HepG2 (cell line): ENCODE data around the gene C19orf85. TPM values are rescaled to one million over a fixed set of nuclear protein-coding genes. Genes with fewer than 3 reads are reported as not detected.

Experiments used
- GLI4 ChIP-seq: sonication (generic); formaldehyde crosslinking; IDR thresholded peaks from 2 replicates; pipeline ENCODE4 v1.5.1; 2020; ENCODE audit warnings: missing genetic modification reagents, mild to moderate bottlenecking, moderate library complexity, borderline replicate concordance
- GLMP ChIP-seq: sonication (generic); formaldehyde crosslinking; IDR thresholded peaks from 2 replicates; pipeline ENCODE4 v1.9.0; 2021; ENCODE audit warnings: missing genetic modification reagents, mild to moderate bottlenecking, borderline replicate concordance
- HMGXB3 ChIP-seq: sonication (generic); formaldehyde crosslinking; IDR thresholded peaks from 2 replicates; pipeline ENCODE4 v1.4.0; 2020; ENCODE audit warnings: missing genetic modification reagents, borderline replicate concordance
- MAZ ChIP-seq, 2 experiments: sonication (generic) in 1 of 2; formaldehyde crosslinking in 1 of 2; IDR thresholded peaks; 2 replicates each; pipeline versions ENCODE4 v1.5.0 to v1.6.1; 2012 to 2020; ENCODE audit warnings: low read depth in 2 of 2, mild to moderate bottlenecking in 2 of 2, borderline replicate concordance in 1 of 2, improper control_type of control experiment in 1 of 2, low read length in 1 of 2, missing genetic modification reagents in 1 of 2, moderate library complexity in 1 of 2
- MXD3 ChIP-seq: IDR thresholded peaks from 2 replicates; pipeline ENCODE4 v1.6.1; 2016; ENCODE audit warnings: mild to moderate bottlenecking, missing biosample characterization, missing genetic modification reagents
- POLR2G ChIP-seq: fragments of 200-400 bp; formaldehyde crosslinking; IDR thresholded peaks from 2 replicates; pipeline ENCODE4 v1.6.1; 2018; ENCODE audit warnings: mild to moderate bottlenecking, low read depth, low read length, moderate library complexity
- SIX4 ChIP-seq: sonication (generic); formaldehyde crosslinking; IDR thresholded peaks from 2 replicates; pipeline ENCODE4 v1.4.0; 2020; ENCODE audit warnings: missing genetic modification reagents
- SMARCC2 ChIP-seq: fragments of 450-650 bp; IDR thresholded peaks from 2 replicates; pipeline ENCODE4 v1.6.1; 2017; ENCODE audit warnings: antibody characterized with exemption, mild to moderate bottlenecking
- SRSF1 ChIP-seq: fragments of 200-400 bp; formaldehyde crosslinking; optimal IDR thresholded peaks from 2 replicates; pipeline ENCODE3; 2017; ENCODE audit warnings: mild to moderate bottlenecking, low read depth, low read length, moderate library complexity
- TARDBP ChIP-seq: sonication (generic); formaldehyde crosslinking; IDR thresholded peaks from 2 replicates; pipeline ENCODE4 v1.8.0; 2022; ENCODE audit warnings: mild to moderate bottlenecking, missing genetic modification reagents
- TBP ChIP-seq: sonication (generic); formaldehyde crosslinking; IDR thresholded peaks from 2 replicates; pipeline ENCODE4 v1.5.0; 2020; ENCODE audit warnings: missing genetic modification reagents
- TBX2 ChIP-seq: sonication (generic); formaldehyde crosslinking; IDR thresholded peaks from 2 replicates; pipeline ENCODE4 v1.5.0; 2020; ENCODE audit warnings: missing genetic modification reagents, mild to moderate bottlenecking, borderline replicate concordance
- TBX3 ChIP-seq: fragments of 450-650 bp; IDR thresholded peaks from 2 replicates; pipeline ENCODE4 v1.6.1; 2017; ENCODE audit warnings: antibody characterized with exemption, mild to moderate bottlenecking, inconsistent platforms, borderline replicate concordance
- ZNF121 ChIP-seq: sonication (generic); formaldehyde crosslinking; IDR thresholded peaks from 2 replicates; pipeline ENCODE4 v1.5.0; 2020; ENCODE audit warnings: mild to moderate bottlenecking, missing genetic modification reagents
- ZNF362 ChIP-seq: sonication (generic); formaldehyde crosslinking; IDR thresholded peaks from 2 replicates; pipeline ENCODE4 v1.4.0; 2020; ENCODE audit warnings: missing genetic modification reagents, mild to moderate bottlenecking, borderline replicate concordance
- ZNF382 ChIP-seq: sonication (generic); formaldehyde crosslinking; IDR thresholded peaks from 2 replicates; pipeline ENCODE4 v1.5.0; 2020; ENCODE audit warnings: missing genetic modification reagents, mild to moderate bottlenecking, borderline replicate concordance
- ZNF530 ChIP-seq: sonication (generic); formaldehyde crosslinking; IDR thresholded peaks from 2 replicates; pipeline ENCODE4 v1.5.0; 2020; ENCODE audit warnings: low read depth, mild to moderate bottlenecking, missing genetic modification reagents
- ZNF556 ChIP-seq: sonication (generic); formaldehyde crosslinking; IDR thresholded peaks from 2 replicates; pipeline ENCODE4 v1.4.0; 2020; ENCODE audit warnings: mild to moderate bottlenecking, missing genetic modification reagents, borderline replicate concordance
- ZNF670 ChIP-seq: sonication (generic); formaldehyde crosslinking; IDR thresholded peaks from 2 replicates; pipeline ENCODE4 v1.8.0; 2022; ENCODE audit warnings: mild to moderate bottlenecking, missing genetic modification reagents, borderline replicate concordance
- ZNF784 ChIP-seq: sonication (generic); formaldehyde crosslinking; IDR thresholded peaks from 2 replicates; pipeline ENCODE4 v1.5.1; 2020; ENCODE audit warnings: missing genetic modification reagents, mild to moderate bottlenecking, borderline replicate concordance
- polyA plus RNA-seq, 8 experiments: library from polyadenylated mRNA; depleted of rRNA in 3 of 8; stranded (reverse) in 7 of 8; unstranded in 1 of 8; fragments of >200 nt; fragmentation: Illumina TruSeq in 4 of 8; extraction: Trizol in 4 of 8; gene quantifications; 2 replicates each; pipeline versions ENCODE4 v1.2.1 to v1.2.3, GENCODE V29; 2011 to 2016; ENCODE audit warnings: low read depth in 4 of 8, missing spikeins in 1 of 8, mixed read lengths in 1 of 8; ENCODE audit not compliant: insufficient read depth in 1 of 8
- total RNA-seq, 5 experiments: library from RNA; depleted of rRNA; stranded (reverse); fragments of >200 nt; fragmentation: Illumina TruSeq; extraction: Trizol; gene quantifications; 2 replicates each; pipeline ENCODE4 v1.2.3, GENCODE V29; 2016; ENCODE audit warnings: low read depth in 1 of 5

Gene C19orf85
- total and polyA plus RNA-seq, 2 of the 13 experiments (the other 11 are each of a cell fraction or from before 2014, with no cell fraction given), result not detected

- TF ChIP-seq GLMP (CRISPR knock-in tag) (no peak), ZNF121 (CRISPR knock-in tag) (peak; percentile 74), ZNF556 (CRISPR knock-in tag) (peak; percentile 40; the same call in 1 of the 2 replicates), SRSF1 (peak; percentile 67), POLR2G (peak; percentile 97), TBX3 (peak; percentile 73; the same call in 1 of the 2 replicates), HMGXB3 (CRISPR knock-in tag) (peak; percentile 79; the same call in 1 of the 2 replicates), SIX4 (no peak), ZNF382 (CRISPR knock-in tag) (no peak), MXD3 (CRISPR knock-in tag) (0 out of 2 replicates have a peak, but pooled peaks have one; percentile 81), ZNF362 (CRISPR knock-in tag) (no peak; the same call in 1 of the 2 replicates), TBP (CRISPR knock-in tag) (no peak), ZNF784 (no peak), SMARCC2 (no peak), TARDBP (CRISPR knock-in tag) (peak; percentile 76), TBX2 (peak; percentile 83), ZNF670 (peak; percentile 85), GLI4 (CRISPR knock-in tag) (0 out of 2 replicates have a peak, but pooled peaks have one; percentile 14), ZNF530 (no peak), MAZ (IDR thresholded peaks at IDR 0.05; ENCODE audit: borderline replicate concordance, low read depth, low read length) (no peak), MAZ (CRISPR knock-in tag; IDR thresholded peaks at IDR 0.05; ENCODE audit: low read depth) (no peak)
Measured at GRCh38 chr19:55461259-55461973, 3.1 kb downstream of the C19orf85 start, which contains the start of gene ISOC2 (continued).
